Hematopoietic multipotent progenitor cell treated with erythropoietin and hydrocortisone succinate and interleukin-3 and kit ligand, for 15 days (in vitro differentiated cells): ENCODE data around the gene CCDC188.

ENCODE experiments used
- DNase-seq: peaks from one replicate; pipeline ENCODE4 v3.0.0-alpha.2; 2015; ENCODE audit warnings: low spot score

CCDC188 gene

DNA sequence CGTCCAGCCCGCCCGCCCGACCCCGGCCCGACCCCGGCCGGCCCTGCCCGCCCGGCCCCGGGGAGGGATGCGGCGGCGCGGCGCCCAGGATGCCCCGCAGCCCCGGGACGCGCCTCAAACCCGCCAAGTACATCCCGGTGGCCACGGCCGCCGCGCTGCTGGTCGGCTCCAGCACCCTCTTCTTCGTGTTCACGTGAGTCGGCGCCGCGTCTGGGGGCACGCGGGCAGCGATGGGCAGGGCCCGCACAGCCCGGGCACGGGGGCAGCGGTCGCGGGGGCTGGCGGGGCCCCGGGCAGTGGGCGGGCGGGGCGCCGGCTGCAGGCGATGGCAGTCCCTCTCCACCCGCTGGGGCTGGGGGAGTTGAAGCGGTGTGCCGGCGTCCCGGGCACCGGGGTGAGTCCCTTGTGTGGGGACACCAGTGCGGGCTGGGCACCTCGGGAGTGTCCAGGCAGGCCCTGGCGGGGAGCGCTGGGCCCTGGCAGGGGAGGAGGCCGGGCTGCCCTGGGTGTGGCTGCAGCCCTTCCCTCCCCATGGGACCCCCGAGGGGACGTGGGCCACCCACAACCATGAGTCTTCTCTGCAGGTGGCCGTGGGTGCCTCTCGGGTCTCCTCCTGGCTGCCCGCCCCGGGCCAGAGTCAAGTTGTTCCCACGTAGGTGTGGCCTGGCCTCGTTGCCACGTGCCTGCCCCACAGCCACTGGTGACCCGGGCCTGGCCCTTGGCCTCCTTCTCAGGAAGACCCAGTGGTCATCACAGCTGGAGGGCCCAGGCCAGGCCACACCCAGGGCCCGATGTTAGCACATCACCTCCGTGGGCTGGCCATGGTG, 18.8 kb downstream of the CCDC188 start:
- DNase-seq: no peak

DNA sequence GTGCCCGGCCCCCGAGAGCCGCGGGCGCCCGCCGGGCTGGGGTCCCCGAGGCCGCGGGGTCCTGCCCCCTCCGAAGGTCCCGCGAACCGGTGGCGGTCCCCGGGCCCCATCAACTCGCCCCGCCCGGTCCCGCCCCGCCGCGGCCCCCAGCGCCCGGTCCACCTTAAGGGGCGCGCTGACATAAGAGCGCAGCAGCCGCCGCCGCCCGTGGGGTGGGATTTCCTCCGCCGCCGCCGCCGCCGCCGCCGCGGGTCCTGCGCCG, 19.3 kb downstream of the CCDC188 start, which contains the start of gene ZDHHC8:
Gene ZDHHC8, plus strand, starts transcription at position 208 of the 262 bp plus-strand sequence. CDS start 144 bp downstream, outside the sequence.
- DNase-seq: no peak

DNA sequence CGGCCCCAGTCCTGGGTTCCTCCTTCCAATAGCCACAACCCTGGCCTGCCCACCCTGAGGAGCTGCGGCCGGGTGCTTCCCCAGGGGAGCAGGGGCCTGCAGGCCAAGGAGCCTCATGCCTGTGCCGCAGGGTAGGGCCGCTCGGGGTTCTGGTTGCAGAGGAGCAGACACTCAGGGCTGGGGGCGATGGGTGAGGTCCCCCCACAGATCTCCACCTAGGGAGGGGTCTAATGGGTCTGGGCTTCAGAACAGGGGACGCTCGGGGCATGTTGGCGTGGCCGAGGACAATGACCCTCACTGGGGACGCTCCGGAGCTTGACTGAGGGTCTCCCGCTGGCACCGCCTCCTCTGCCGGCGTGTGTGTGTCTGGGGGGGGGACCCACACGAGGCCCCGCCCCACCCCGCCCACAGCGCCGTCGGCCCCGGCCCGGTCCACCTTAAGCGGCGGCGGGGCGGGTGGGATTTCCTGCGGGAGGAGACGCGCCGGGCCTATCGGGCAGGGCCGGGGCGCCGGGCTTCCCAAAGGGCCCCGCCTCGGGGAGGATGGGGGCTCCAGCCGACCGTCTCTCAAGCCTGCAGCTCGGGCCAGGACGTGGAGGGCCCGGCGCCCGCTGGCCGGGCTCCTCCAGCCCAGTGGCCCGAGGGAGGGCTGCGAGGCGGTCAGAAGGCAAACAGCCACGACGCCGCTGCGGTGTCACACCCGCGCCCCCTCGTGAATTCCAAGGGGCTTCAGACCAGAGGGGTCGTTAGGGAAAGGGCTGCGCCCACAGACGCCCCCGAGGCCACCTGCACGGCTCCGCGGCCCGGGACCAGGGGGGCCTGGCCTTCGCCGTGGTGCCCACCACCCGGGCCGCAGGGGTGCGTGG, 19.9 kb downstream of the CCDC188 start:
- no peak for DNase-seq

DNA sequence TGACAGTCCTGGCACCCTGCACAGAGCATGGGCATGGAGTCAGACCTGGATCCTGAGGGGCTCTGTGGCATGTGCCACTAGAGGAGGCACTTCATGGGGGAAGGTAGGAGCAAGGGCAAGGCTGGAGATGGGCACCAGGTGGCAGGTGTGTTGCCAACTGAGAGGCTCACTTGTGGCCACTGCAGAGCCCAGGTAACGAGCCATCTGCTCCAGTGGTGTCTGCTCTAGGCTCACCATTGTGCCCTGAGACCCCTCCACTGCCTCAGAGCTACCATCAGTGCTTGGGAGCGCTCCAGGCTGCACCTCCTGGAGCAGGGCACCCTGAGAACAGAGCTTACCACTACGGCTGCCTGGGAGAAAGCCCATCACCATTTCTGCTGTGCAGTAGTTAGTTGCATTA, 20.5 kb downstream of the CCDC188 start:
- DNase-seq: no peak

DNA sequence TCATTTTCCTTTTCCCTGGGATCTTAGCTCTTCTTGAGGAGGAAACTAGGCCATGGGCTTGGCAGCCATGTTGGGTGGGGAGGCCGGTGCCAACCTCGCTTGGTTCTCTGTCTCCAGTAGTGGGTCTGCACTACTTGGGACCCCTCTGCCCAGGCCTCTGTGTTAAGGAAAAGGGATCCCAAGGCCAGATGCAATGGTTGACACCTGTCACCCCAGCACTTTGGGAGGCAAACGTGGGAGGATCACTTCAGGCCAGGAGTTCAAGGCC, 21.2 kb downstream of the CCDC188 start:
- no peak for DNase-seq

DNA sequence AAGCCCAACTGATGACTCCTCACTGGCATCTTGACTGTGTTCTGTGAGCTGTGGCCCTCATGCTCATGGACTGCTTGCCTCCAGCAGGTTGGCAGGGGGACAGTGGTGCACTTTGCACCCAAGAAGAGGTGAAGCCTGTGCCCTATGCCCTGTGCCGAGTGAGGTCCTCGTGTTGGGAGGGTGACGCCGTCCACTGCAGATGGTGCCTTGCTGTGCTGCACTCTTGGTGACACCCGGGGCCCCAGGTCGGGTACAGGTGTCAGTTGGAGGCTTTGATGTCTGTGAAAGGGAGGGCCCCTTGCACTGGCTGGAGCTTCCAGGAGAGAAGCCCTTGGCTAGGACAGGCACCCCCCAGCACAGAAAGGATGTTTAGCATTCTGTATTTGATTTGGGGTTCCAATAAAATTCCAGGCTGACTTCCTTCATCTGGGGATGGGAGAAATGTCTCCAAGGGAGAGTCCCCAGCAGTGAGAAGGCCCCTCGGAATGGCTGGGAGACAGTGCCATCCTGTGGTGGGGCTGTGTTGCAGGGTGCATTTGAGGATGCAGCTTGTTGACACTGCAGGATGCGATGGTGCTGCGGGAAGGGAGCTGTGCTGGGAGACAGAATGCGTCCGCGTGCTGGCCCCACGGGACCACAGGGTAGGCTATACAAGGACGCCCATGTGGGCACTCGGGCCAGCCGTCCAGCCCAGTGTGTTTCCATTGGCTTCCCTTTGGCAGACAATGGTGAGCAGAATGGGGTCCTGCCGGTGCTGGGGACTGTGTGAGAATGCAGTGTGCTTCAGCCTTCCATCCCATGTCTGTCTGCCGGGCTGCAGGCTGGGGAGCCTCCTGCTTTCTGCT, 21.7 kb downstream of the CCDC188 start:
- peak; percentile 18 for DNase-seq

DNA sequence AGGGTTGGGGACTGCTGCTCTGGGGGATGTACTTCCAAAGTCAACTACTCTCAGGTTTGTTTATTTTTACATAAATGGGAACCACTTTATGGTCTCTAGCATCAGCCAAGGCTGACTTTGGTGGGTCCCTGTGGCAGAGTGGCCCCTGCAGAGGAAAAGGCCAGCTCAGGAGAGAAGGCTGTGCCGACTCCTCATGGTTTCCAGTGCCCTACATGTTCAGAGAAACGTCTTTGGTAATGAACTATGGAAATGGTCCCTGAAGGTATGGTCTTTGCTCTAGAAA, 22.3 kb downstream of the CCDC188 start:
- no peak for DNase-seq

DNA sequence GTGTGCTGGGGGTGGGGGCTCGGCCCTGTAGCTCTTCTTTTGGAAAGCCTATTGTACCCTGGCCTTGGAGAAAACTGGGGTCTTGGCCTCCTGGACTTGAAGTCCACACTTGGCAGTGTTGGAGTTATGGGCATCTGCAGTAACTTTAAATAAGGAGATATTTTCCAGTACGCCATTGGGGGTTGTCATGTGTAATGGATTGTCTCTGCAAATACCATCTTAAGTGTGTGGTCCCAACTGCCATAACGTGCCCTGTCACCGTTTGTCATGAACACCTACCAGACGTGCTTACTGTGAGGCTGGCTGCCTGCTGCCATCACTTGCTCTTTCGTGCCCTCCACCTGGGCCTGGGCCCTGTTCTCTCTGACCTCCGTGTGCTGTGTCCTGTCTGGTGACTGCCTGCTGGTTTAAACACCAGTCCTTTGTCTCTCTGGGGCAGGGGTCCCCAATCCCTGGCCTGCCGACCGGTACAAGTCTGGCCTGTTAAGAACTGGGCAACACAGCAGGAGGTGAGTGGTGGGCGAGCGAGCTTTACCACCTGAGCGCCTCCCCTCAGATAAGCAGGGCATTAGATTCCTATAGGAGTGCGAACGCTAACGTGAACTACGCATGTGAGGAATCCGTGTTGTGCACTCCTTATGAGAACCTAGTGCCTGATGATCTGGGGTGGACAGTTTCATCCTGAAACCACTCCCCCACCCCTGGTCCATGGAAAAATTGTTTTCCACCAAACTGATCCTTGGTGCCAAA, 22.8 kb downstream of the CCDC188 start:
- no peak for DNase-seq

DNA sequence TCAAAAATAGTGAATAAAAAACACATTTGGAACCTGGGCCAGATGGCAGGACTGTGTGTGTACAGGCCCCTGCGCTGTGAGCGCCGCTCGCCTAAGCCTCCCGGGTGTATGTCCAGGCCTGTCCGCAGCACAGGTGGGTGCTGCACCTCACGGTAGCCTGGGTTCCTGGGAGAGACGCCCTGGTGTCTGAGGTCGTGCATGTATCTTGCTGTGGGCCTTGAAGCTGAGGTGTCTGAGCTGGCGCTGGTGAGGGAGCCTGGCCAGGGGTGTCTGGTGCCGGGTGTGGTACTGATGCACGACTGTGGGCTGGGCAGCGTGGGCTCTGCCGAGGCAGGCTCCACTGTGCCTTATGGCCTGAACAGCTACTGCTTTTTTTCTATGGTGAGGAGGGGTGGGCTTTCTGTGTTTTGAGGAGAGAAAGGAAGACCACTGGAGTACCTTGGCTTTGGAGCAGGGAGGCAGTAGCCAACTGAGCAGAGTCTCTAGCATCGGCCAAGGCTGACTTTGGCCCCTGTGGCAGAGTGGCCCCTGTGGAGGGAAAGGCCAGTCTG, 23.5 kb downstream of the CCDC188 start:
- no peak for DNase-seq

DNA sequence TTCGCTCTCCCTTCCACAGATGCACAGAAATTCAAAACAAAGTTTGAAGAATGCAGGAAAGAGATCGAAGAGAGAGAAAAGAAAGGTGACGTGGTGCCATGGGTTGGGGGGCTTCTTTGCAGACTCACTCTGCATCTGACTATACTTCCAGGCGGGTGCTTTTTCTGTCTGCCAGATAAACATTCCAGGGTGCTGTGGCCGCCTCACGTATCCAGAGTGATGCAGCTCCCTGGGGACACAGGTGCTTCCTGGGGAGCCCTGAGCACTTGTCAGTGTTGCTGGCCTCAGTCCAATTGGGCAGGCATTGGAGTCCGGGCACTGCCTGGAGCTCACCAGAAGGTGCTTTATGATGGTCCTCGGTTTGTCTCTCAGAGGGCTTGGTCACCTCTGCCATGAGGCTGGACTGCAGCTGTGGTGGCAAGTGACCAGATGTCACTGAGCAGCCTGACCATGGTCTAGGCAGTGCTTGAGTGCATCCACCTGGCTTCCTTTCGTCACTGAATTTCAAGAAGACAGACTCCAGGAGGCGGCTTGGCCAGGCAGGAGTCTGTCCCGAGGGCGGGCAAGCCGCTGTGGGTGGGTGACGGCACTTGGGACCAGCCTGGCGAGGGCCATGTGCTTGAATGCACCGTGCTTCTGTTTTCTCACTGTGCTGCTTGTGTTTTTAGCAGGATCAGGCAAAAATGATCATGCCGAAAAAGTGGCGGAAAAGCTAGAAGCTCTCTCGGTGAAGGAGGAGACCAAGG, 24.4 kb downstream of the CCDC188 start:
- DNase-seq: no peak

DNA sequence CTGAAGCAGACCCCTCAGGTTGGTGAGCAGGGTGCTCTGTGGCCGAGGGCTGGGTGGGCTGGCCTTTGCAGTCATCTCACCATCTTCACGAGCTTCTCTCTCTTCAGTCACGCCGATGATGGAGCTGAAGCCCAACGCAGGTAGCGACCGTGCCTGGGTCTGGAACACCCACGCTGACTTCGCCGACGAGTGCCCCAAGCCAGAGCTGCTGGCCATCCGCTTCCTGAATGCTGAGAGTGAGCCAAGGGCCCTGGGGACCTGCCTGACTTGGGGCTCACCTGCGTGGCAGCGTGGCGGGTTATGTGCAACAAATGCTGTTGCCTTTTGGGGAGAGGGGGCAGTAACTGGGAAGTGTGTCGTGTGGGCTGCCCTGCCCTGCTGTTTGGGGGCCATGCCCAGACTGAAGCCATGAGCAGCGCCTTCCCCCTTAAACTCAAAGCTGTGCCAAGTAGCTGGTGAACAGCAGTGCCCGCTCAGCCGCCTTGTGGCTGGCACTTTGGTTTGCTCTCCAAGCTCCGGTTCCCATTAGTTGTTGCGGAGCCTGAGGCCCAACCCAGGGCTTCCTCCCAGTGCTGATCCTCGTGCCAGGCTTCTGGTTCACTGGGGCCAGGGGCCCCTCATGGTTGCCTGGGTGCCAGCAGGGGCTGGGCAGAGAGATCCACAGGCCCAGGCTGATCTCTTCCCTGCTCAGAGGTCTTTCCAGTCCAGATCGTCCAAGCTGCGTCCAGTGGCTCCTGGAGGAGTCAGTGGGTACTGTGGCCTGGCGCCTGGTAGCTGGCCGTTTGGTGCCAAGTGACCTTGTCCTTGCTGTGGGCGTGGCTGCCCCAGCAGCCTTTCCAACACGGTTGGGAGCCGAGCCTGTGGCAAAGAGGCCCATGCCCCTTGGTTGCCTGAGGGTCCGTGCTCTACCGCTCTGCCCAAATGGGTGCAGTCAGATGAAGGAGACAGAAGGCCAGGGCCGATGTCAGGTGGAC, 25.4 kb downstream of the CCDC188 start:
- no peak for DNase-seq

DNA sequence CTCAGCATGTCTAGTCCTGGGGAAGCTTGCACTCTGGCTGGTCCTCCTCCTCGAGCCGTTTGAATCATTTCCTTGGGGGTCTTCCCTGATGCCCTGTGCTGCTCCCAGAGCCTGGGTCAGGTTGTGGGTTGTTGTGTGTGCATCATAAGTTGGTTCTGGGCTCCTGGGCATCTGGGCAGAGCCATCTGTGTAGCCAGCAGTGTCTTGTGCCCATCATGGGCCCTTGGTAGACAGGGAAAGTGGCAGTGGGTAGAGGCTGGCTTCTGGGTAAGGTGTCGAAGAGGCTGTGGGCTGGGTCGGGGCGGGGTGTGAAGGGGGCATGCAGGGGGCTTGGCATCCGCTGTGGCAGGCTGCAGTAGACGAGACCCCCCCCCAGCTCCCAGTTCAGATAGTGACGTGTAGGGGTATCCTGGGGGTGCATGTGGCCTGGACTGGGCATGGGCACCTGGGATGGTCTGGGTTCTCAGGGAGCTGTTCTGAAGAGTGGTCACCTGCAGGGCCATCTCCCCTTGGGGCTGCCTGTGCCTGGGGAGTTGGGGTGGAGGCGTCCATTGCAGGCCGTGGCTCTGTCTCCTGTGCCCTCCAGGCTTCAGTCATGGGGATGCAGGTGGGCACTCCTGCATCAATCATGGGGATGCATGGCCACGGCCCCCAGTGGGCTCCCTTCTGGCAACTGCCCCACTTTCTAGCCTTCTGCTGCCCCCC, 26.6 kb downstream of the CCDC188 start:
- no peak for DNase-seq

DNA sequence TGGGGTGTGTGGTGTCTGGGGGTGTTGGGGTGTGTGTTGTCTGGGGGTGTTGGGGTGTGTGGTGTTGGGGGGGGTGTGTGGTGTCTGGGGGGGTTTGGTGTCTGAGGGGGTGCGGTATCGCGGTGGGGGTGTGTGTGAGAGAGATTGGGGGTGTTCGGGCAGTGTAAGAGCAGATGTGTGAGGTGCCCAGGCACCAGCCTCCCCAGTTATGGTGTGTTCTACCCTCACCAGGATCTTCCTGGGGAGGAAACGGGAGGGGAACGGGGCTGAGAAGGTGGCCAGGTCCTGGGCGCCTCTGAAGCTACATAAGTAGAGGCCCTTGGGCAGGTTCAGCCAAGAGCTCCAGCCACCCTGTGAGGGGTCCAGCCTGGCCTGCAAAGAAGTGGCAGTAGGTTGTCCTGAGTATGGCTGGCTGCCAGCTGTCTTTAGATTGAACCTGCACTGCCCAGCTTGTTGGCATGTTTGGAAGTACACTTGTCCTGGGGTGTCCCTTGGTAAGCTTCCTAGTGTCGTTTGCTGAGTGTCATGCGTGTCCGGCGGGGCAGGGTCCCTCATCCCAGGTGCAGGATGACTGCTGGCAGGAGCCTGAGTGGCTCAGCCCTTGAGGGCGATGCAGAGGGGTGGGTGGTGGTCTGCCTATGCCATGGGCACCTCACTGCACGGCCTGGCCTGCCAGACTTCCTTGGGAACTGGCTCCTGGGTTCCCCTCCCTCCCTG, 27.3 kb downstream of the CCDC188 start:
- DNase-seq: no peak

DNA sequence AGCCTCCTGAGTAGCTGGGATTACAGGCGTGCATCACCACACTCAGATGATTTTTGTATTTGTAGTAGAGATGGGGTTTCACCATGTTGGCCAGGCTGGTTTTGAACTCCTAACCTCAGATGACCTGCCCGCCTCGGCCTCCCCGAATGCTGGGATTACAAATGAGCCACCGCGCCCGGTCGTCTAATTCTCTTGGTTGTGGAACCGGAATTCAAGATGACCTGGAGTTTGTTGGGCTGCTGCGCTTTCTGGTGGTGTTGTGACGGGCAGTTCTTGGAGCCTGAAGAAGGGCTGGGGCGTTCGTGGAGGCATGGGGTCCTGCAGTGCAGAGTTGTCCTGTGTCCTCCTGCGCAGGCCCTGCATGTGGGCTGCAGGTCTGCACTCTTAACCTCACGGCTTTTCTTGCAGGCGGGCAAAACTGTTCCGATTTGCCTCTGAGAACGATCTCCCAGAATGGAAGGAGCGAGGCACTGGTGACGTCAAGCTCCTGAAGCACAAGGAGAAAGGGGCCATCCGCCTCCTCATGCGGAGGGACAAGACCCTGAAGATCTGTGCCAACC, 28.9 kb downstream of the CCDC188 start:
- DNase-seq: no peak

DNA sequence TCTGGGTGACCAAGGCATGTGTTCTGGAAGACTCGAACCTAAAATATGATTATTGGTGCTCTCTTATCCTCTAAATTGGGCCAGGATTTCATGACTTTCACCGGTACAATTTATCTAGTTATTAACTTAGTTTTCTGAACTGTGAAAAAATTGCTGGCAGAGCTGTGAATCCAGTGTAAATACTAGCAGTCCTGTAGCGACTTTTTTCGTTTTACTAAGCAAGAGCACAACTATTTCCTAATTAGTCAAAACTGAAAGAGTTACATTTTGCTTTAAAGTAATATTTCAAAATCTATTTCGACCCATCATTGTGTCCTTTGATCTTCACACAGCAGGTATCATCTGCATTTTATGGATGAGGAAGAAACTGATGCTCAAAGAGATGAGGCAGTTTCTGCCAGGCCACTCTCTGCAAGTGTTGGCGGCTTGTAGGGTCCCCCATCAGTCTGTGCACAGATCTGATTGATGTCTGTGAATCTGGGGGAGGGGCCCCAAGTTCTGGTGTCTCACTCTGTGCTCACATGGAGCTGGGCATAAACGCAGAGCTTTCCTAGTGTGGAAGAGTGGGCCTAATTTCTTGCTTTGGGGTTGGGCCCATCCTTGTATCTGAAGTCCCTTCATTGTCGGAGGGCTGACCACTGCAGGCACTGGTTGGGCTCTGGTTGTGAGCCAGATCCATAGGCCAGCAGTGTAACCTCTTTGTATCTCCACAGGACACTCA, 32.4 kb downstream of the CCDC188 start:
- no peak for DNase-seq

DNA sequence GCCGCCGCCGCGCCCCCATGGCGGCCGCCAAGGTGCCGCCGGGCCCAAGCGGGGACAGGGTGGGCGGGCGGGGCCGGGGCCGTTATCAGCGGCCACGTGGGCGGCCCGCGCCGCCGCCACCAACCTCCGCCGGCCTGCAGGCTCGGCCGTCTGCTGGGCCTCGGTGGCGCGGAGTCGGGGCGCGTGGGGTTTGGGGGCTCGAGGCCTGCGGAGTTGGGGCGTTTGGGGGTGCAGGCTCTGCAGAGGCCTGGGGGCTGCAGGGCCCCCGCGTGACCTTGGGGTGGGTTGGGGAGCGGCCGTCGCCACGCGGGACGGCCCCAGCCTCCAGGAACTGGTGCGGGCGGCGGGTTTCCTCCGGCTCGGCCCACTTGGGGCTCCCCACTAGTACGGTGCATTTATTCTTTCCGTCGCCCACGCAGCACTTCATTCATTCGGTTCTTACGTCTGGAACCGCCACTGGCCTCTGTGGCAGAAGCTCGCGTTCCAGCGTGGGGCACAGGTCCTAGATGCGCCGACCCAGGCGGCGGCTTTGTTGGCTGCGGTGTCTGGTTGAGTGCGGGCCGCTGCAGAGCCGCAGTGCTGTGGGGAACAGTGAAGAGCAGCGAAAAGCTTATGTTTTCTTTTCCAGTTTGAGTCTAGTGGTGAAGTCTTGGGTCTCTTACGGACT, 33.1 kb downstream of the CCDC188 start:
- peak; percentile 36 for DNase-seq
